Stimulated activated CD8-positive, alpha-beta memory T cell treated with anti-CD3 and anti-CD28 coated beads, Interleukin-15, amount 100 ng/mL, for 24 hours (primary cell): ENCODE data around the gene CCDC148.
"Not testable (repeated sequence)": the region's sequence is repeated elsewhere in the genome, so short reads cannot be mapped to it uniquely, and the experiment has no call there.

Source experiments
- DNase-seq: peaks from one replicate; pipeline ENCODE4 v3.0.0-alpha.2; 2020; ENCODE audit warnings: low read depth

CCDC148 gene

DNA sequence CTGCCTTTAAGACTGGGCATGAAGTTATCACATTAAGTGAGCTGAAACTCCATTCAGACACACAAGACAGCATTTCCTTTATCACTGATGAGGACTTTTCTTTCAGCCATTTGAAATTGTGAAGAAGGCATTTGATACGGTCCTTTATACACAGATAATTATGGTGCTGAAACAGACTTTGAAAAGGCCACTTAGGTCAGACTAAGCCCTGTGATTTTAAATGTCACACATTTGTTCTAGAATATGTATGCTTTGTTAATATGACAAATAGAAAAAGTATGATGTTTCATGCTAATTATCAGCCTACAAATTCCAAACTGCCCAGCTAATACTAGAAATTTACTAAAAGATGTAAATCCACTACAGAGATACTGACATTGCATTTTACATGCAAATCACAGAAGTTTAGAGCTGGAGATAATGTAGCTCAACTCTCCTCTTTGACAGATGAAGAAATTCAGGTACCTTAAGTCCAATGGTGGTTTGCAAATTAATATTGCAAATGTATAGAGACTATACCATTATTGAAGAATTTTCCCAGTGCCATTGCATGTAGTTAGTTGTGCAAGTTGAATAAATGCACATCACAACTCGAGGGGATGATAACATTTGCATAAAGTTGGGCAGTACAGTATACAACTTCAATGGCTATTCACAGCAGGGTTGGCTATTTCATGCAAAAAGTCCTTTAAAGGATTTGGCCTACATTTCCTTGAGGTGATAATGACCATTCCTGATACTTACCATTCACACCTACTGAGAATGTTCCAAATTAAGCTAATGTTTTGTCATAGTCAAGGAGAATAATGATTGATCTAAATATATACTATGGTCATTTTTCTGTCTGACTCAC, 179.7 kb downstream of the CCDC148 start:
- no peak for DNase-seq

GRCh38 chr2:158273791-158274190, 182.8 kb downstream of the CCDC148 start:
- no peak for DNase-seq

- DNase-seq, result no peak
Measured at GRCh38 chr2:158270536-158270935, 186.0 kb downstream of the CCDC148 start.

GRCh38 chr2:158269143-158269542, 187.4 kb downstream of the CCDC148 start:
- DNase-seq, result no peak

GRCh38 chr2:158266111-158266510, 190.4 kb downstream of the CCDC148 start:
- DNase-seq, result no peak

- DNase-seq, result no peak
Measured at GRCh38 chr2:158255257-158255656, 201.3 kb downstream of the CCDC148 start.

- DNase-seq, result no peak
Measured at GRCh38 chr2:158253170-158253569, 203.4 kb downstream of the CCDC148 start.

- no peak for DNase-seq
Measured at GRCh38 chr2:158251356-158251755, 205.2 kb downstream of the CCDC148 start.

GRCh38 chr2:158243392-158243791, 213.2 kb downstream of the CCDC148 start:
- DNase-seq, result no peak

- no peak for DNase-seq
Measured at GRCh38 chr2:158242280-158242679, 214.3 kb downstream of the CCDC148 start.

- DNase-seq, result no peak
Measured at GRCh38 chr2:158240975-158241374, 215.6 kb downstream of the CCDC148 start.

DNA sequence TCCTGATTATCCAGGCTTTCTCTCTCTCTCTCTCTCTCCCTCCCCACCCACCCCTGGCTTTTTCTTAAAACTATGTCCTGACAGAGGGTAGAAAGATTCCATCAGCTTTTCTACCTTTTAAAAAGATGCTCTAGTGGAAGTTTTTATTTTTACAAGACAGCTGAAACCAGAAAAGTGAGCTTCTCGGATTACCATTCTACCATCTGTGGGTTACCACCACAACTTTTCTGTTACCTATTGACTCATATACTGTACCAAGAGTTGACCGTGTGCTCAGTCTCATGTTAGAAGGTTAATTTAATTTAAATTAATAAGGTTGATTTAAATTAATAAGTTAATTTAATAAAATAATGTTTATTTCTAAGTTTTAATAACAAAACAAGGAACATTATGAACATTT, 217.3 kb downstream of the CCDC148 start:
- no peak for DNase-seq

- DNase-seq, result no peak
Measured at GRCh38 chr2:158234497-158234896, 222.1 kb downstream of the CCDC148 start.

GRCh38 chr2:158232476-158232875, 224.1 kb downstream of the CCDC148 start:
- no peak for DNase-seq

- DNase-seq, result no peak
Measured at GRCh38 chr2:158228943-158229508, 227.5 kb downstream of the CCDC148 start.

- DNase-seq, result not testable (repeated sequence)
Measured at GRCh38 chr2:158223066-158223465, 233.5 kb downstream of the CCDC148 start.

- DNase-seq, result no peak
Measured at GRCh38 chr2:158221063-158222020, 235.2 kb downstream of the CCDC148 start.

DNA sequence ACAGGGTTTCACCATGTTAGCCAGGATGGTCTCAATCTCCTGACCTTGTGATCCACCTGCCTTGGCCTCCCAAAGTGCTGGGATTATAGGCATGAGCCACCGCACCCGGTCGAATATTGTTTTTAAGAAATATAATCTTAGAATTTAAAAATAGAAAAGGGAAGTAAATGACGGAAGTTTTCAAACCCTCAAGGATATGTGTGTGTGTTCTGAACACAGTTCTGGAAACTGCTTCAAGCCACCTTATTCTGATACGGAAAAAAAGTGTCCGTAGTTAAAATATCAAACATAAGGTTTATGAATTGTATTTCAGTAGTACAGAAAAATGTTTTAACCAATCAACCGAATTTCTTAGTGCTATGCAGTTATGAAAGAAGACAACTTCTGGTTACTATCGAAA, 239.0 kb downstream of the CCDC148 start:
- no peak for DNase-seq

GRCh38 chr2:158214431-158214830, 242.1 kb downstream of the CCDC148 start:
- no peak for DNase-seq

GRCh38 chr2:158213773-158214172, 242.8 kb downstream of the CCDC148 start:
- DNase-seq, result no peak

DNA sequence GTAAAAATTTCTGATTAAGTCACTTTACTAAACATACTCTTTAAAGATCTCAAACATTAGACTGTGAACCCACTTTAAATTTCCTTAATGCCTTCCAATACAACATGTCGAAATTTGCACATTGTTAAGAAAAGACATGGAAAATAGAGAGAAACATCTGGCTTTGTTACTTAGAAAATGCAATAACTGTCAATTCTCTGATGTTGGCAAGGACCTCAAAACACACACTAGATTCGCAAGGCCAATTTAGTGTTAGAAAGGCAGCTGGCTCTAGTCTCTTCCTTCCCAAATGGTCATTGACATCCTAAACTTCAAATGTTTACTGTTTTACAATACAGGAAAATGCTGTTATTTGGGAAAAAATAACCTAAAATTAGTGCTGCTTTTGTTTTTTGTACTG, 244.3 kb downstream of the CCDC148 start:
- no peak for DNase-seq

GRCh38 chr2:158211502-158211901, 245.1 kb downstream of the CCDC148 start:
- DNase-seq, result no peak

GRCh38 chr2:158207354-158207753, 249.2 kb downstream of the CCDC148 start:
- no peak for DNase-seq
